Measurements from ENCODE around the gene ANKRD40.

The ANKRD40 gene

DNA sequence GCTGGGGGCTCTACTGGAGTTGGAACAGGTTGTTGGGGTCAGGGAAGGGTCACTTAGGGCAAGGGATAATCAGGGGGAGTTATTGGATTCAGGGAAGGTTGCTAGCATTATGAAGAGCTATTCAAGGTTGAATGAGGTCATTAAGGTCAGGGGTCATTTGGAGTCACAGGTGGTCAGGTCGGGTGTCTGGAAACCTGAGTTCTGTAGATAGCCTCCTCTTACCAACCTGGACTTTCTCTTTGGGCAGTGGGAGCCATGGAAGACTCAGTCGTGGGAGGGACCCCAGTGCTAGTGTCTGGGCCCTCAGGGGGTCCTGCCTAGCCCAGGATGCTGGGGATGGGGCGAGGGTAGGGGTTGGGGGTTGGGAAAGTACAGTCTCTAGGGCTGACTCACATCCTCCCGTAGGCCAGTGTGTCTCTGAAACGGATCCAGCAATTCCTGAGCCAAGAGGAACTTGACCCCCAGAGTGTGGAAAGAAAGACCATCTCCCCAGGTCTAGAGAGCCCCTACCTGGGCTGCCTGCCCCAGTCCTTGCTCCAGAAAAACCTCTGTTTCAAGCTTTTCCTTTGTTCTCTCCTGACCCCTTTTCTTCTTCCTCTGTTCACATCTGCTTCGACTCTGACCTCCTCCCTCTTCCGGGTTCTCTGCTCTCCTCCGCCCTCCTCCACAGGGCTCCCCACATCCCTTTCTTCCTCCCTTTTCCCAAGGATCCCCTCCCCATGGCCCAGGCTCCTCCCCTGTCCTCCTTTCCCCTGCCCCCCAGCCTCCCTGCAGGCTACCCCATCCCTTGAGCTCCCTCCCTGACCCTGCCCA is 39.5 kb downstream of the ANKRD40 start:
- DNase-seq = no peak

DNA sequence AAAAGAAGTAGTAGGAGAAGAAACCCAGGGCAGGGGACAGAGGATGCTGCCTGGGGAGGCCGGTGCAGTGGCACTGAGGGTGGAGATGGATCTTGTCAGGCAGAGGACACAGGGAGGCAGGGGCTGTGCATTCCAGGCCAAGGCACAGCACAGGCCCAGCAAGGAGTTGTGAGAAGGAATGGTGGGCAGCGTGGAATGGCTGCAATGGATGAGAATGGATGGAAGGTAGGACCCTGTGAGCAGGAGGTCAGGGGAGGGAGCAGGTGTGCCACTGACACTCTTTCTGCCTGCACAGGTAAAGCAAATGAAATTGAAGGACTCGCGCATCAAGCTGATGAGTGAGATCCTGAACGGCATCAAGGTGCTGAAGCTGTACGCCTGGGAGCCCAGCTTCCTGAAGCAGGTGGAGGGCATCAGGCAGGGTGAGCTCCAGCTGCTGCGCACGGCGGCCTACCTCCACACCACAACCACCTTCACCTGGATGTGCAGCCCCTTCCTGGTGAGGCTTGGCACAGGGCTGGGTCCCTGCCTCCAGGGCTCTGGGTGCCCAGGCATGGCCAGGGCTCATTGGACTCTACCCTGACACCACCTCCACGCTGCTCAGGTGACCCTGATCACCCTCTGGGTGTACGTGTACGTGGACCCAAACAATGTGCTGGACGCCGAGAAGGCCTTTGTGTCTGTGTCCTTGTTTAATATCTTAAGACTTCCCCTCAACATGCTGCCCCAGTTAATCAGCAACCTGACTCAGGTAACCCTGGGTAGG is 40.3 kb downstream of the ANKRD40 start:
- no peak for DNase-seq

DNA sequence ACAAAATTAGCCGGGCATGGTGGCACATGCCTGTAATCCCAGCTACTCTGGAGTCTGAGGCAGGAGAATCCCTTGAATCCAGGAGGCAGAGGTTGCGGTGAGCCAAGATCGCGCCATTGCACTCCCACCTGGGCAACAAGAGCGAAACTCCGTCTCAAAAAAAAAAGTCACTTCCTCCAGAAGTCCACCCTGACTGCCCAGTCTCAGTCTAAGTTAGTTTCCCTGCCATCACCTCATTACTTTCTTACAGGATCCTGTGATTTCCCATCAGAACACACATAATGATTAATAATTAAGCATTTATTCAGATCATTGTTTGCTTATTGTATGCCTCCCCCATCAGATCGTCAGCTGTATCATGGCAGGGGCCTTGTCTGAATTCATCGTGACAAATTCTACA is 41.4 kb downstream of the ANKRD40 start:
- no peak for DNase-seq

DNA sequence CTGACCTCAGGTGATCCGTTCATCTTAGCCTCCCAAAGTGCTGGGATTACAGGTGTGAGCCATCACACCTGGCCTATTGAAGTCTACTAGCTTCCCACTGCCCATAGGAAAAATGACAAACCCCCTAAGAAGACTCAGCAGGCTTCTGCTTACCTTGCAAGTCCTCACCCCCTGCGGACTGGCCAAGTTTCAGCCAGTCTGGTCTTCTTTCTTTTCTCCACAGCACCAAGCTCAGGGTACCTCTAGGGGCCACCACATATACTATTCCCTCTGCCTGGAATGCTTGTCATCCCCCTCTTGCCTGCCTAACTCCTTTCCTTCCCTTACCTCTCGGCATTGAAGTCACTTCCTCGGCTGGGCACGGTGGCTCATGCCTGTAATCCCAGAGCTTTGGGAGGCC is 41.9 kb downstream of the ANKRD40 start:
- DNase-seq = no peak

DNA sequence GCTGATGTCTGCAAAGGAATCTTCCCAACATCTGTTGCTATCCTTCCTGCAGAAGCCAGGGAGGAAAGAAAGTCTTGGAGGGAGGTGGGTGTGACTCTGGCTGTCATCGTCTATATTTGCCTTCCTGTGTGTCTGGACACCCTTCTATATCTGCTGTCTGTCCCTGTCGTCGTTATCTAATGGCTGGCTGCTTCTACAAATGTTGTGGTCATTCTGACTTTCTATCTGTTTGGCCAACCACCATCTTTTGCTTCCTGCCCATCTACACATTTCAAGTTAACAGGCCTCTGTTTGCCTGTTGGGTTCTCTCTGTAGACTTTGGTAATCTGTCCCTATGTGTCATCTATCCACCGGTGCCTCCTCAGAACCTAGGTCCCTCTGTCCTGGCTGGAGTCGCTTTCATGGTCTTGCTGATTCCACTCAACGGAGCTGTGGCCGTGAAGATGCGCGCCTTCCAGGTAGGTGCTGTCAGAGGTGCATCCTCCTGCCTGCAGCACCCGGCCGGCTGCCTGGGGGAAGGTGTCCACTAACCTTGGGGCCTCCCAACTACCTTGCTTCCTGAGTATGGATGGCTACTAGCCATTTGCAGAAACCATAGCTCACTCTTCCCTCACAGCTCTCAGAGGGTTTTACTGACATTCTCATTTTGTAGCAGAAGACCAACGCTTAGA is 42.8 kb downstream of the ANKRD40 start:
- DNase-seq = no peak

DNA sequence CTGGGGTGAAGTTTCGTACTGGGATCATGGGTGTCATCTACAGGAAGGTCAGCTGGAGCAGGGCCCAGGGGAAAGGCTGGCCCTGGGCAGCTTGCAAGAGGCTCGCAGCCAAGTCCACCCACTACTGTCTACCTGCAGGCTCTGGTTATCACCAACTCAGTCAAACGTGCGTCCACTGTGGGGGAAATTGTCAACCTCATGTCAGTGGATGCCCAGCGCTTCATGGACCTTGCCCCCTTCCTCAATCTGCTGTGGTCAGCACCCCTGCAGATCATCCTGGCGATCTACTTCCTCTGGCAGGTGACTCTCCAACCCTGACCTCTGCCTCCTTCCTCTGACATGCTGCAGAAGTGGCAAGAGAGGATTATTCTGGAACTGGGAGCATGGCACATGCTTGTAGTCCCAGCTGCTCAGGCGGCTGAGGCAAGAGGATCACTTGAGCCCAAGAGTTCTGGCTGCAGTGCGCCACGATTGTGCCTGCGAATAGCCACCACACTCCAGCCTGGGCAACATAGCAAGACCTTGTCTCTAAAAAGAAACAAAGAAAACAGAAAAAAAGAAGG is 43.8 kb downstream of the ANKRD40 start:
- DNase-seq = no peak

DNA sequence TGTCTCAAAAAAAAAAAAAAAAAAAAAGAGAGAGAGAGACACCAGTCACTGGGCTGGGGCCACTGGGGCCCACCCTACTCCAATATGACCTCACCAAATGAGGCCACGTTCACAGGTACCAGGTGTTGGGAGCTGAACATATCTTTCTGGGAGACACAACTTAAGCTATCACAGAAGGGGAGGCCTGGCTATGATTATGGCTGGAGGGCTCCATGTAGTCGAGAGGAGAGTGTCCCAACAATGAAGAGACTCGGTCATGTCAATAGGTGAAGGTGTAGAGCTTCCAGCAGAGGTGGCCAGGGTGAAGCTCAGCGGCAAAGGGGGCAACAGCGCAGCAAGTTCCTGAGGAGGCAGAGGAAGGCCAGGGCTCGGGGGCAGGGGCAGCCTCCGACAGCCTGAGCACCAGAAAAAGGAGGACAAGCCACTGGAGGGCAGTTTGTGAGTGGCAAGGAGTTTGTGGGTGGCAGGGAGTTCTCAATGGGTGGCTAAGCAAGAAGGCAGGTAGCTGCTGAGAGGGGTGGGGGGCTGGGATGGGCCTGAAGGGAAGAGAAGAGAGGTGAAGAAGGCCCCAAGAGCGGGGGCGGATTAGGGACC is 45.0 kb downstream of the ANKRD40 start:
- no peak for DNase-seq

DNA sequence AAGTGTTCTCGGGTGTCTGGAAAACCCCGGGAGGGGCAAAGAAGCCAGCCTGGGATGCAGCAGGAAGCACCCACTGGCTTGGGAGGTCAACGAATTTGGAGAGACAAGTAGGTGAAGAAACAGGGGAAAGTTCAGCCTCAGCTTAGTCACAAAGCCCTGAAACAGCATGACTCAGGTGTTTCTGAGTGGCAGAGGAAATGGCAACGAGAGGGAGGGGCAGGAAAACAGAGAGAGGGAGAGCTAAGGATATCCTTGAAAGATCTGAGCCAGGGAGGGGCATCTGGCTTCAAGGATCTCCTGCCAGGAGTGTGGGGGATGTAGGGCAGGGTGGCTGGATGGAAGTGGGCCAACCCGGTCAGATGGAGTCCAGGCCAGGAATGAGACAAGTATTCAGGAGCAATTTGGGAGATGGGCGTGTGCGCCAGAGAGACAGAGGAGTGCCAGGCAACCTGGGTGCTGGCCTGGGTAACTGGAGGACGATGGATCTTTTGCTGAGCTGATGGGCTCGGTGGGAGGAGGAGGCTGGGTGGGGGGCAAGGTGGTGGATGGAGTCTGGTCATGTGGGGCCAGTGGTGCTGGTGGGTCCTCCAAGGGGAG is 45.8 kb downstream of the ANKRD40 start:
- DNase-seq = peak; percentile 80

DNA sequence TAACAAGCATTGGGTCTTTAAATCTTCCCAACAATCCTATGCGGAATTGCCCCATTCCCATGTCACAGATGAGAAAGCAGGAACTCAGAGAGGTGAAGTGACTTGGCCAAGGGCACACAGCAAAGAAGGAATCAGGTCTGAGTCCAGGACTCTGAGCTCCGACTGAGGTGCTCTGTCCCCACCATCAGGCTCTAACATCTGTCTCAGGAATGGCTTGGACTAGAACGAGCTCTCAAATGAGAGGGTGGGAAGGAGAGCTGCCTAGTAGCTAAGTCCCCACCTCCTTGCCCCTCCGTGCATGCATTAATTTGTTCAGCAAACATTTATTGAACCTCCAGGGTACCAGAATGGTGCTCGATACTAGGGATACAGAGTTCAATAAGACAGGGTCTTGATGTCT is 46.4 kb downstream of the ANKRD40 start:
- DNase-seq = no peak

DNA sequence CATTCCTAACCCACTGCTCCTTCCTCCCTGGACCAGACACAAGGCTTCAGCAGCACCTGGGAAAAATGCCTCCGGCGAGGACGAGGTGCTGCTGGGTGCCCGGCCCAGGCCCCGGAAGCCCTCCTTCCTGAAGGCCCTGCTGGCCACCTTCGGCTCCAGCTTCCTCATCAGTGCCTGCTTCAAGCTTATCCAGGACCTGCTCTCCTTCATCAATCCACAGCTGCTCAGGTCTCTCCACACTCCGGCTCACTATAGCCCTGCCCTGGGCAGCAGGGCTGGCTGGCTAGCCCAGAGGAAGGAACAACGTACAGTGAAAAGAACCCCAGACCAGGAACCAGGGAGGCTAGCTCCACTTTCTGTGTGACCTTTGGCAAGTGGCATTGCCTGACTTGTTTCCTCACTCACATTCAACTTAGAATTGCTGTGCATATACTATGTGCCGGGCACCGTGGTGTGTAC is 46.8 kb downstream of the ANKRD40 start:
- no peak for DNase-seq

DNA sequence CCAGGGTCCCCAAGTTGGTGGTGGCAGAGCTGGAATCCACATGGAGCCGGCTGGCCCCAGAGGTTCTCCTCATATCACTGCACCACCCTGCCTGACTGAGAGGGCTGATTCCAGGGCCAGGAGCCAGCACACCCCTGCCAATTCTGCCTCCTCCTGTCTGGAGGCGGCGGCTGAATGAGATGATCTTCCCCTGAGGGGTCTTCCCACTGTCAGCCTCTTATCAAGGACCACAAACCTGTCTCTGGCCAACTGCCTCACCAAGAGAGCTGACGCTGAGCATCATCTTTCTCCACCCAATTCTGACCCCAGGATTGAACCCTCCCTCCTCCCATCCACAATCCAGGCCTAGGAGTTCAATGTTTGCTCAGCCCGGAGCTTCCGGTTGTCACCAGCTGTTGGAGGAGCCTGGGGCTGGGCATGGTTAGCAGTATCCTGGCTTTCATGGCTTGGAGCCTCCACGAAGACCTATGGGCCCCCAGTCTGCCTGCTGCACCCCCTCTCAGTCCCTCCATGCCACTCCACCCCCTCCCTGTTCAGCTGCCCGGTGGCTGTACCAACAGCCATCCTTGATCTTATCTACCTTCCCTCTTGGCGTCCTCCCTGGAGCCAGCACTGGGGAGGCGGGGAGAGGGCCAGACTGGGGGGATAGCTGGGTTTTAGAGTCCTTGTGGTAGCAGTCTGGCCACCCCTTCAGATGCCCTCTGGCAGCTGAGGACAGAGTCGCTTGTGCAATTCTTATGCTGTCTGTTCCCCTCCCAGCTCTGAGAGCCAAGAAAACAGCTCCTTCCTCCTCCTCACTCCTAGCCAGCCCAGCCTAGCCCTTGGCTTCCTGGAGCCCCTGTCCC is 47.5 kb downstream of the ANKRD40 start:
- no peak for DNase-seq

DNA sequence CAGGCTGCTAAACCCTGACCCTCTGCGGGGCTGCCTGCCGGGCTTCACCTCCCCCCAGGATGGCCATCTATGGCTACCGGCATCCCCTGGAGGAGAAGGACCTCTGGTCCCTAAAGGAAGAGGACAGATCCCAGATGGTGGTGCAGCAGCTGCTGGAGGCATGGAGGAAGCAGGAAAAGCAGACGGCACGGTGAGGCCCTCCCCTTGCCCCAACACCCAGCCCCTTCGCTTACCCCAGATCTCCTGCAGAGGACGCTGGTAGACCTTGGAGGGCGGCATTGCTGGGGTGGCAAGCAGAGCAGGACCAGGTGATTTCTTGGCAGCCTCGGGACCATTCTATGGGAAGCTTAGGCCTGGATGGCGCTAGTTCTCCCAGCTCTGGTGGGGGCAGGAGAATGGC is 48.5 kb downstream of the ANKRD40 start:
- no peak for DNase-seq

DNA sequence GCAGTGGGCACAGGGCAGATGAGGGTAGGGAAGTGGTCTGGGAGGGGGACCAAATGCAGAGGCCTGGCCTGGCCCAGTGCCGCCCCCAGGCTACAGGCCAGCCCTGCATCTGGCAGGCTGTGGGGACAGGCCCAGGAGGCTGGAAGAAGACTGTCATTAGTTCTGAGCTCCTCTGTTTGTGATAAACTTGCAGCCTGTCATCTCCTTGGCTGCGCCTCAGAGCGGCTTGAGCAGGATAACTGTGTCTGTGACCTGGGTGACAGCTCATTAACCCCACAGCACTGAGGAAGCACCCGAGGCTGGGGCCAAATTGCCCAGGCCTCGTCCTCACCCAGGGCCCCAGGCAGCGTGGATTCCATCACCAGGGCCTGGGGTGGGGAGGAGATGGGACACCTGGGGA is 49.1 kb downstream of the ANKRD40 start:
- DNase-seq = no peak

DNA sequence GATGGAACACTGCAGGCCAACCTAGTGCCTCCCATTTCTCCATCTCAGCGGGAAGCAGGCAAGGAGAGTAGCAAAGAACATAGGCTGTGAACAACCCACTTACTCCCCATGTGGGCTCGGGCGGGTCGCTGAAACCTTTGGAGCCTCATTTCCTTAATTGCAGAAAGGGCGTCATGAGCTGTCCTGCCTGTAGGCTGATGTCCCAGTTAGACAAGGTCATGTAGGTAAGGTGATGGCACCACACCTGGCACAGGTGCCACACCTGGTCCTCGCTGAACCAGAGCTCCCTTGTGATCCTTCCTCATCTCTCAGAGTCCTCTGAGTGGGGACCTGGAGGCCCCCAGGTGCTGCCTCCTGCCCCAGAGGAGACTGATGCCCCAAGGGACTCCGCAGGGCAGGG is 50.1 kb downstream of the ANKRD40 start:
- no peak for DNase-seq

DNA sequence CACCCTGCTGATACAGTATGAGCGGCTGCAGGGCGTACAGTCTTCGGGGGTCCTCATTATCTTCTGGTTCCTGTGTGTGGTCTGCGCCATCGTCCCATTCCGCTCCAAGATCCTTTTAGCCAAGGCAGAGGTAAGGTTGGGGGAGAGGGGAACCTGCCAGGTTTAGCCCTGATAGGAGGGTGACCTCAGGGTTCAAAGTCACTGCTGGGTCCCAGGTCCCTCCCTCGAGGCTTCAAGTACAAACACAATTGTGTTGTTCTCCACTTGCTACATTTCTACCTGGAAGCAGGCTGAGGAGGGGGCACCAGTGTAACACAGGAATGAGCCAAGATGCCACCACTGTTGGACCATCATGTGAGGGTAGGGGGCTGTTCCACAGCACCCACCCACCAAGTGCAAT is 50.7 kb downstream of the ANKRD40 start:
- DNase-seq = no peak

DNA sequence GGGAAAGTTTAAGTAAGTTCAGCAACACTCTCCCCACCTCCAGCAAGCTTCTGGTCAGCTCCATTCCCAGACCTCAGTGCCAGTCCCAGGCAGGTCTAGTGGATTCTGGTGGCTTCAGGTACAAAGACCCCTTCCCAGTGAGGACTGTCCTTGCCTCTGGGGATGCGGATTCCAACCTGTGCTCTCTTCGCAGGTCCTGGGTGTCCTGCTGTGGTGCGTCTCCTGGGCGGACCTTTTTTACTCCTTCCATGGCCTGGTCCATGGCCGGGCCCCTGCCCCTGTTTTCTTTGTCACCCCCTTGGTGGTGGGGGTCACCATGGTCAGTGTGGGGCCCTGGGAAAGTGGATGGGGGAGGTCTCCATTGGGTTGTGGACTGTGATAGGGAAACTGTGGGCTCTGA is 51.2 kb downstream of the ANKRD40 start:
- DNase-seq = no peak

DNA sequence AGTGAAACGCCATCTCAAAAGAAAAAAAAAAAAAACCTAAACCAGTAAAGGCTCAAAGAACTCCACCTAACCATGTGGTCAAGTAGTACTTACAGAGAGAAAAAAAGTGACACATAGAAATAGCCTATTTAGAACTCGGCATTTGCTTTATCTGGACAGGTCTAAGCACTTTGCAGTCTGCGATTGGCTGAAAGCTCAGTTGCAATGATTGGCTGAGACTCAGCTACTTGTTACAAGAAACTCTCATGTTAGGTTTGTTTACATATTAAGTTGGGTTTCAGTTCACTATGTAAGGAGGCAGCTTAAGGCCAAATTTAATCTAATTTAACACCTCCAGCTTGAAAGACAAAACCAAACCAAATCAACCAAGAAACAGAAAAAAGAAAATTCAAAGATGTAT is 54.0 kb downstream of the ANKRD40 start:
- no peak for DNase-seq

DNA sequence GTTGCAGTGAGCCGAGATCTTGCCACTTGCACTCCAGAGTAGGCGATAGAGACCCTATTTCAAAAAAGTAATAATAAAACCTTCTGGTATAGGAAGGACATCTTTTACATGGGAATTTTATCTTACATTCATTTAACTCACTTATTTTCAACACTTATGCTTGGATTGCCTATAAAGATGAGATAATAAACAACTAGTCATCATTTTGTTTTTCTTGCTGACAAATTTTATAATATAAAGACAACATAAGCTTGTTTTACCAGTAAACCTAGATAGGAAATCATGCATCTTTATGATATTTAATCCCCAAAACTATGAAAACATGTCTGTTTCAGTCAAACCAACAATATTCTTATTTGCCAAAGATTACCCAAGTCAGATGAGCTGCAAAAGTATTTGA is 56.1 kb downstream of the ANKRD40 start:
- DNase-seq = no peak

DNA sequence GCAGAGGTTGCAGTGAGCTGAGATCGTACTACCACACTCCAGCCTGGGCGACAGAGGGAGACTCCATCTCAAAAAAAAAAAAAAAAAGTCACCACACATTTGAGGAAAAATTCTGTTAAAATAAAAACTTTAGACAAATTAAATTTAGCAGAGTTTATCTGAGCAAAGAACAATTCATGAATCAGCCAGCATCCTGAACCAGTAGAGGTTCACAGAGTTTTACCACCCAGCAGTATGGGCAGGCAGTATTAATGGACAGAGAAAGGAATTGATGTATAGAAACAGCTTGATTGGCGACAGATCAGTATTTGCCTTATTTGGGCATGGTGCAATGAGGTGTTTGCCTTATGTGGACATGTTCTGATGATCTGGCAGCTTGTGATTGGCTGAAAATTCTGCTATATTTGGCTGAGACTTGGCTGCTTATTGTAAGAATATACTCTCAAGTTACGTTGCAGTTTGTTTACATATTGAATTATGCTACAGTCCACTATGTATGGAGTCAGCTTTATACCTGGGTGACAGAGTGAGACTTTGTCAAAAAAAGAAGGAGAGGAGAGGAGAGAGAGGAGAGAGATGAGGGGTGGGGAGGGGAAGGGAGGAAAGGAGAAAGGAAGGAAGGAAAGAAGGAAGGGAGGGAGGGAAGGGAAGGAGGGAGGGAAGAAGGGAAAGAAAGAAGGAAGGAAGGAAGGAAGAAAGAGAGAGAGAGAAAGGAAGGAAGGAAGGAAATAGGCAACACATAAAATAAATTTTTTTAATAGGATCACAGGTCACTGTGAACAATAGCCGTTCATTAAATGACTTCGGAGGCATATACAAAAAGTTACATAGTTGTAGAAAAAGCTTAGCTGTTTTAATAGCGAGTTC is 58.4 kb downstream of the ANKRD40 start:
- no peak for DNase-seq

DNA sequence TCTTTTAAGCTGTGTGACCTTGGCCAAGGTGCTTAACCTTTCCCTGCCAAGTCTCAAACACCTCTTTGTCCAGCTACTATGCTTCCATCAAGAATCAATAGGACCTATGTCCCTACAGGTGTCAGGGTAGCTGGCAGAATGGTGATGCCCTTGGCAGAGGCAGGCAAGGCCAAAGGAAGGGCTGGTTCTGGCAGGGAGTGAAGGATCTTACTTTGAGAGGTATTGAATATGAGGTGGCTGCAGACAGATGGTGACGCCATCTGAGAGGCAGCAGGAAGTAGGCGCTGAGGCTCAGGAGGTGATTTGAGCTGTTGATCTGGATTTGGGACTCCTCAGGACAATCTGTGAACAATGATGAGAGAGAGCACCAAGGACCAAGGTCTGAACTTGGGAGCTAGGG is 60.5 kb downstream of the ANKRD40 start:
- DNase-seq = no peak

All from activated CD4-positive, alpha-beta T cell treated with anti-CD3 and anti-CD28 coated beads, Interleukin-2, Interleukin-6, amounts not matched to agents 100 ng/mL and 50 ng/mL, durations not matched to agents 16 hours and 8 hours (primary cell).